HG03139 (cell line): ENCODE measurements around the gene KCNG2.
A peak's percentile ranks its signal among the peaks of the same experiment; 100 is the strongest.
"Not testable (repeated sequence)": the region's sequence is repeated elsewhere in the genome, so short reads cannot be mapped to it uniquely, and the experiment has no call there.

Experiments
- ATAC-seq: cut with Tn5 transposase; IDR thresholded peaks from one replicate; pipeline ENCODE4 v1.9.1; 2021; ENCODE audit not compliant: unreplicated experiment

Gene KCNG2

DNA sequence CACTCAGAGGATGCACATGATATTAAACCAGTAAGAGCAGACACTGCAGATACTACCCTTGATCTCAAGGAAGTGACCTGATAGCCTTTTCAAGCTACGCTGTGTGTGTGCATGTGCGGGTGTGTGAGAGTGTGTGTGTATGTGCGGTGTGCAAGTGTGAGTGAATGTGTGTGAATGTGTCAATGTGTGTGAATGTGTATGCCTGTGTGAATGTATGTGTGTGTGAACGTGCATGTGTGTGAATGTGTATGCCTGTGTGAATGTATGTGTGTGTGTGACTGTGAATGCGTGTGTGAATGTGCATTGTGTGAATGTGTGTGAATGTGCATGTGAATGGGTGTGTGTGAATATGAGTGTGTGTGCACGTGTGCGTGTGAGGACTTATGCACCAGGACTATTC, 53.8 kb downstream of the KCNG2 start:
- ATAC-seq: no peak

DNA sequence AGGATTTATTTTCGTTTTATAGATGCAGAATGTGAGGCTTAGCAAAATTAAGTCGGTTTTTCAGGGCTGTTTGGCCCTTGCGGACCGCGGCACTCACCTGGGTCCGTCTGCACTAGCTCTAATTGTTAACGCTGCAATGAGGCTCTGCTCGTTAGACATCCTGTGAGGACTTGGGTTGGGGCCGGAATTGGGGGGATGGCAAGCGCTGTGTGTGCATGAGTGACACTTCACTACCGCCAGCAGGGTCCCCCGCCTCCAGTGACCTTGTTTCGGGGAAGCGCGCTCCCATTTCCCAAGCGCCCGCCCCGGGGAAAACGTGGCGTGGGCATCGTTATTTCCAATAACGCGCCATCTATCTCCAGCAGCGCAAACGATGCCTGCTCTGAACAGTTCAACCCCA, 54.2 kb downstream of the KCNG2 start:
- no peak for ATAC-seq

DNA sequence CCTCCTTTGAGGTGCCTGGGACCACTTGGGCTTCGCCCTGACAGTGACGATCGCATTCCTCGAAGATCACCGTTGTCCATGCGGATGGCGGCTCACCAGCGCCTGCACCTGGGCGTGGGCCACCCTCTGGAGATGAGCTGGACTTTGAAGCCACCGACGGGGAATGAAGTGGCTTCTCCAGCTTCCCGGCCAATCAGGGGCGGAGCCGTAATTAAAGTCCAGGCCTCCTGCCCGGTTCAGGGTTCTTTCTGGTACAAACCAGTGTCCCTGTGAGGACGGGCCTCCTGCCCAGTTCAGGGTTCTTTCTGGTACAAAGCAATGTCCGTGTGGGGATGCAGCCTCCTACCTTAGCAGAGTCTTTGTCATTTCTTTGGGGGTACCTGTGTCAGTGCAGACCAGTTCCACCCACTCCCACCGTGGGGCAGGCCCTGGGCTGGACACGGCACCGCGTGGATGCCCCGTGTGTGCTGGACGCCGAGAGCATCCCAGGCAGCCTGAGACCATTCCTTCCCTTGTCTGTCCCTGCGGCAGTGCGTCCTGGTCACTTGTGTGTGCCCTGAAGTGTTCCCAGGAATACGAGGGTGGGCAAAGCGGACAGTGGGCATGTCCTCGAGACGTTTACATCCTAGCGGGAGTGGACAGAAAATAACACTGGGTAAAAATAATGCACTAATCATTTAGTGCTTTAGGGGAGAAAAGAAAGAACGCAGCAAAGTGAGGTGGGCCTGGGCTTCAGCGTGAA, 55.0 kb downstream of the KCNG2 start:
- no peak for ATAC-seq

GRCh38 chr18:79853303-79853992, 55.7 kb downstream of the KCNG2 start:
- no peak for ATAC-seq

DNA sequence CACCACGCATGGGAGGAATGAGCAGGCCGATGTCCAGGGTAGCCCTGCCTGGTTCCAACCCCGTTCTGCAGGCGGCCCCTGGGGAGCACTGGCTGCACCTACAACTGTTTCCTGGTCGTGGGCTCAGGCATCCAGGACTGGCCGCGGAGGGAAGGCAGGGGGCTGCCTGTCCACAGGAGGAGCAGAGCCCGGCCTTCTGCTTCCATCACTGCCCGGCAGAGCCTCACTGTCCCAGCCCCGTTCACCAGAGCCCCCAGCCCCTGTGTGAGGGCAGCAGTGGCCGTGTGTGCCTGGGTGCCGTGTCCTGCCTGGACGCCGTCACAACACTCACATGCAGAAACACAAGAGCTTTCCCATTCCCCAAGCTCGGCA, 56.2 kb downstream of the KCNG2 start:
- no peak for ATAC-seq

DNA sequence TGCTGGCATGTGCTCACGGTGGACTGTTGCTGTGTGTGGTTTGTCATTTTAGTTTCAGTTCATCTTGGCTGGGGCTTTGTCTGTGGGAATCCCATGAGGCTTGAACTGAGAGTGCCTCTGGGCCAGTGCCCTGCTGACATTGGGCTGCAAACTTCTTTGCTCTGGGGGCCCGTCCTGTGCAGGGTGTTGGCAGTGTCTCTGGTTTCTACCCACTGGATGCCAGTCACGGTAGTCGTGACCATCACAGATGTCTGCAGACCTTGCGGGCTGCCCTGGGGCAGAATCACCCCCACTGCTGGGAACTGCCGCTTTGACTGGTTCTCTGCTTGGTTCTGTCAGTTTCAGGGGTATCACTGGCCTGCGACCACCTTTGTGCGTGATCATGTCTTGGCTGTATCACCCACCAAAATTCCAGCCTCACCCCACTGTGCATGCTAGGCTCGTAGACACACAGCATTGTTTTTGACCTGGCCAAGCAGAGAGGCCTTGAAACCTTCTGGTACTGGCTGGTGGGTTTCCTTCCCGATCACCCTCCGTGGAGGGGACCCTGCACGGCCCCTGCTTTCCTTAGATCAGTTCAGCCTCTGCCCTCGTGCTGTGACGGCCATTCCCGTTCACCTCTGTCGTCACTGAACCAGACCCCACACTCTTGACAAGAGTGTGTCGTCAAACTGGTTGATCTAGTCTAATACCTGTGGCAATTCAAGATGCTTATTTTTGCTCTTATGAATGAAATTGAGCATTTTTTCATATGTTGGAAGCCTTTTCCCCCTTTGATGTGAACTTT, 57.6 kb downstream of the KCNG2 start:
- peak; percentile 67 for ATAC-seq

DNA sequence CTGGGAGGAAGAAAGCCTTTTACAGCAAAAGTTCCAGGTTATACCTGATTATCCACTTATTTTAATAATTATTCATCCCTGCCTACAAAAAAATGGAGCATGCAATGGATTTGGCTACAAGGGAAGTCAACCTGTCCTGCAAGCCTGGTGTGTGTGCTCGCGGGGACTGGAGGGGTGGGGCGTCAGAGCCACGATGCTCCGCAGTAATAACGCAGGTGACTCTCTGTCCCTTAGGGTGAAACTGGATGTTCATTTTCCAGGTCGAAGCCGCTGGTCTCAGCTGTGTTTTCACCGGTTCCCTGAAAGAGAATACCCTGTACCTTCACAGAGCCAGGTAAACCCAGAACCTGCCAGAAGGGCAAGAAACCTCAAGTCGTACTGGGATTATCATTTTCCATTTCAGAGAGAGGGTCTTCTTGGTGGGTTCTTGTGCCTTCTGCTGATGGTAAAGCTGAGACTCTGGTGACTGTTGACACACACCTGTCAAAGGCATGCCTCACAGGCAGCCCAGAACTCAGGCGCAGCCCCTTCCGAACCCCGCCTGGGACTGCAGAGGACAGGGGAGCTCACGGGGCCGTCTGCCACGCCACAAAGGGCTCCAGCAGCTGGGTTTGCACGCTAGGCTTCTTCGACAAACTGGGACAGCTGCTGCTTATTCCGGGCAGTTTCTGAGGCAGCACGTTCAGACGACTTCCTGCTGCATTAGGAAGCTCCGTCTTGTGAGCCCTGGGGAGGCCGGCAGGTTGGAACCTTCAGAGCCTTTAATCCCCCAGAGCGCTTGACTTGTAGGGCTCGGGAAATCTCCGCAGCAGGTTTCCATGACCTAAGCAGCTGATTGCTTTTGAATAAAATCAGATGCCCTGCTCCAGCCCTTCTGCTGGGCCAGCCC, 58.6 kb downstream of the KCNG2 start:
- ATAC-seq: peak; percentile 53

- no peak for ATAC-seq
Measured at GRCh38 chr18:79857082-79857671, 59.4 kb downstream of the KCNG2 start.

DNA sequence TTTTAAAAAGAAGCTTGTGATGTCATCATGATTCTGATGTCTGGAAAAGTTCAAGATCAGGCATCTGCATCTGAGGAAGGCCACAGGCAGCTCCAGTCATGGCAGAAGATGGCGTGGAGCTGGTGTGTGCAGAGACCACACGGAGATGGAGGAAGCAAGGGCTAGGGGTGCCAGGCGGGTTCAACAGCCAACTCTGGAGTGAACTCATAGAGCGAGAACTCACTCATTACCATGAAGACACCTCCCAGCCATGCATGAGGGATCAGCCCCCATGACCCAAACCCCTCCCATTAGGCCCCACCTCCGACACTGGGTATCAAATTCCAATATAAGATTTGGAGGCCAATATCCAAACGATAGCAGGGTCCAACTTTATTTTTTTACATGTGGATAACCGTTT, 61.6 kb downstream of the KCNG2 start:
- ATAC-seq: no peak

GRCh38 chr18:79861687-79862086, 63.9 kb downstream of the KCNG2 start:
- no peak for ATAC-seq

DNA sequence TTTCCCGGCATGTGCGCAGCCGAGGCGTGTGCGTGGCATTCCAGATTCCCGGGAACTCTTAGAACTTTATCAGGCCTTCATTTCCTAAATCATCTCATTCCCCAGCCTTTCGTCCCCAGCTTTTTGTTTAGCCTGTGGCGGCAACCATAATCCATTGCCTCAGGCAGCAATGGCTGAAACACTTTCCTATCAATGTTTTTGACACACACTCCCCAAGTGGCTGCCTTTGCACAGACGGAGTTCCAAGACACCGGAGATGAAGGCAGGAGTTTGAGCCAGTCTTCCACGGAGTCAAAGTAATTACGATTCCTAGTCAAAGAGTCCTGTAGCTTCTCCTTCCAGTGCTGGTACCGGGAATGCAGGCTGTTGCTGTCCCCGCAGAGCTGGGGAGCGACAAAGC, 64.8 kb downstream of the KCNG2 start:
- no peak for ATAC-seq

GRCh38 chr18:79863161-79864005, 65.6 kb downstream of the KCNG2 start:
- ATAC-seq: no peak

DNA sequence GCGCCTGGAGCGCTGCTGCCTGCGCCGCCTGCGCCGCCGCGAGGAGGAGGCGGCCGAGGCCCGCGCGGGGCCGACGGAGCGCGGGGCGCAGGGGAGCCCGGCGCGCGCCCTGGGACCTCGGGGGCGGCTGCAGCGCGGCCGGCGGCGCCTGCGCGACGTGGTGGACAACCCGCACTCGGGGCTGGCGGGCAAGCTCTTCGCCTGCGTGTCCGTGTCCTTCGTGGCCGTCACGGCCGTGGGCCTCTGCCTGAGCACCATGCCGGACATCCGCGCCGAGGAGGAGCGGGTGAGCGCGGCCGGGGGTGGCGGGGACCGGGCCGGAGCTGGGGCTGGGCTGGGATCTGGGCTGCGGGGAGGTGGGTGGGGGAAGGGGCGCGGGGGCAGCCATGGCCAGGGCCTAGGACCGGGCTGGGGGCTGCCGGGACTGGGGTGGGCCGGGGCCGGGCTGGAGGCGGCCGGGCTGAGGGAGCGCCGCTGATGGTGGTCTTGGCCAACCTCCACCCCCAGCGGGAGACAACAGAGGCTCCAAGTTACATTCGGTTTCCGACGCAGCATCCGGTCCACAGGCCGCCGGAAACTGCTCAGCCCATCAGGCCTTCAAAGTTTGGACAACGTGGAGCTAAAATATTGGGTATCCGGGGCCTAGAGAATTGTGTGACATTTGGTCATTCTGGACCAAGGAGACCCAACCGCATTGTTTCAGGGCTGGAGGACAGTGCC, 66.4 kb downstream of the KCNG2 start:
- ATAC-seq: no peak

- not testable (repeated sequence) for ATAC-seq
Measured at GRCh38 chr18:79864955-79865354, 67.2 kb downstream of the KCNG2 start.

GRCh38 chr18:79865951-79866350, 68.2 kb downstream of the KCNG2 start:
- not testable (repeated sequence) for ATAC-seq

DNA sequence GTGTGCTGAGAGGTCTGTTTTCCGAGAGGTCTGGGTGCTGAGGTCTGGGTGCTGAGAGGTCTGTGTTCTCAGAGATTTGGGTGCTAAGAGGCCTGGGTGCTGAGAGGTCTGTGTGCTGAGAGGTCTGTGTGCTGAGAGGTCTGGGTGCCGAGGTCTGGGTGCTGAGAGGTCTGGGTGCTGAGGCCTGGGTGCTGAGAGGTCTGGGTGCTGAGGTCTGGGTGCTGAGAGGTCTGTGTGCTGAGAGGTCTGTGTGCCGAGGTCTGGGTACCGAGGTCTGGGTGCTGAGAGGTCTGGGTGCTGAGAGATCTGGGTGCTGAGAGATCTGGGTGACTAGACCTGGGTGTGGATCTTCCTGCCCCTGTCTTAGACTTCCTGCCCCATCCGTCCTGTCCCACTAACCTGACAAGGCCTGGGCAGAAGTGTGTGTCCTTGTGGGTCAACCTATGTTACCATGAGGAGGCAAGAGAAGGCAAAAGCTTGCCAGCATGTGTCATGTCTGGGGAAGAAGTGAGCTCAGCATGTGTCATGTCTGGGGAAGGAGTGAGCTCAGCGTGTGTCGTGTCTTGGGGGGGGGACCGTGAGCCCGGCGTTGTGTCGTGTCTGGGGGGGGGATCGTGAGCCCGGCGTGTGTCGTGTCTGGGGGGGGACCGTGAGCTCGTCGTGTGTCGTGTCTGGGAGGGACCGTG, 69.3 kb downstream of the KCNG2 start:
- no peak for ATAC-seq

- ATAC-seq: no peak
Measured at GRCh38 chr18:79867666-79868065, 69.9 kb downstream of the KCNG2 start.

DNA sequence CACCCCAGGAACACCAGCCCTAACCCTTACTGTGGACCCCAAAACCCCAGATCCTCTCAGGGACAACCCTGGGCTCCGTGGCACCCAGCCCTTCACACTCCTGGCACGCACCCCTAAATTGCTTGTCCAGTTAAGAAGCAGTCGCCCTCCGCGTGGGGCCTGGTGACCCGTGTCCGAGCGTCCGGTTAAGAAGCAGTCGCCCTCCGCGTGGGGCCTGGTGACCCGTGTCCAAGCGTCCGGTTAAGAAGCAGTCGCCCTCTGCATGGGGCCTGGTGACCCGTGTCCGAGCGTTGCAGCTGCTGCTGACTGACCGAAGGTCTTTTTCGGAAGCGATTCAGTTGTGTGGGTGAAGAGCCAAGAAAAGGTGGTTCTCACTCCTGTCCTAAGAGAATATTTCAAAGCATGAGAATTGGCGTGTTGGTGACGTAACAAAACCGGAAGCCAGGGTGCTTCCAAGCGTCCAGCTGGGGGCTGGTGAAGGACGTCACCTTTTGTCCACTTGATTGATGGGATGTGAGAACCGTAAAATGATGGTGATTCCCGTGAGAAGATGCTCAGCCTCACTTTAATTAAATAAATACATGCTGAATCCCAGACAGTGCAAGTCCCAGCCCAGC, 70.5 kb downstream of the KCNG2 start:
- ATAC-seq: no peak
